Muscle layer of colon (tissue), 2 donors: ENCODE results near the gene NARF.
"Not testable (repeated sequence)": the region's sequence is repeated elsewhere in the genome, so short reads cannot be mapped to it uniquely, and the experiment has no call there.

Experiments used
- H3K27ac ChIP-seq: one replicate; pipeline ENCODE4 v1.7.0; 2013; ENCODE audit warnings: low read depth, mild to moderate bottlenecking, low read length, moderate library complexity
- H3K27me3 ChIP-seq, 2 donors: one replicate each; pipeline ENCODE4 v1.7.0; 2013; ENCODE audit warnings: low read length in 2 of 2, mild to moderate bottlenecking in 2 of 2; ENCODE audit not compliant: insufficient read depth in 2 of 2, control insufficient read depth in 1 of 2
- H3K36me3 ChIP-seq: one replicate; pipeline ENCODE4 v1.7.0; 2013; ENCODE audit warnings: mild to moderate bottlenecking, low read length; ENCODE audit not compliant: insufficient read depth
- H3K4me1 ChIP-seq: one replicate; pipeline ENCODE4 v1.7.0; 2013; ENCODE audit warnings: mild to moderate bottlenecking, low read length; ENCODE audit not compliant: insufficient read depth
- H3K4me3 ChIP-seq, 2 donors: one replicate each; pipeline ENCODE4 v1.7.0; 2013; ENCODE audit warnings: low read length in 2 of 2, low read depth in 1 of 2, mild to moderate bottlenecking in 1 of 2, moderate library complexity in 1 of 2
- H3K9ac ChIP-seq: one replicate; pipeline ENCODE4 v1.7.0; 2013; ENCODE audit warnings: low read length
- H3K9me3 ChIP-seq: one replicate; pipeline ENCODE4 v1.7.0; 2013; ENCODE audit warnings: mild to moderate bottlenecking, low read length
- donor health status: abdominal sarcoma.
- donor health status: Adenocarcinoma of cecum.

NARF gene

DNA sequence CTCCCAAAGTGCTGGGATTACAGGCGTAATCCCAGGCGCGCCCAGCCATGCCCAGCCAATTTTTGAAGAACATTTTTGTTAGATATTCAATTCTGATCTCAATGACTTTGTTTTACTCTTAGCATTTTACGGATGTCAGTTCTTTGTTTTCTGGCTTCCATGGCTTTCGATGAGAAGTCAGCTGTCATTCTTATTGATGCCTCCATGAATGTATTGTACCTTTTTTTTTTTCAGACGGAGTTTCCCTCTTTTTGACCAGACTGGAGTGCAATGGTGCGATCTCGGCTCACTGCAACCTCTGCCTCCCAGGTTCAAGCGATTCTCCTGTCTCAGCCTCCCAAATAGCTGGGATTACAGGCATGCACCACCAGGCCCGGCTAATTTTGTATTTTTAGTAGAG is 55.3 kb downstream of the NARF start:
- H3K9me3 ChIP-seq = not testable (repeated sequence)

DNA sequence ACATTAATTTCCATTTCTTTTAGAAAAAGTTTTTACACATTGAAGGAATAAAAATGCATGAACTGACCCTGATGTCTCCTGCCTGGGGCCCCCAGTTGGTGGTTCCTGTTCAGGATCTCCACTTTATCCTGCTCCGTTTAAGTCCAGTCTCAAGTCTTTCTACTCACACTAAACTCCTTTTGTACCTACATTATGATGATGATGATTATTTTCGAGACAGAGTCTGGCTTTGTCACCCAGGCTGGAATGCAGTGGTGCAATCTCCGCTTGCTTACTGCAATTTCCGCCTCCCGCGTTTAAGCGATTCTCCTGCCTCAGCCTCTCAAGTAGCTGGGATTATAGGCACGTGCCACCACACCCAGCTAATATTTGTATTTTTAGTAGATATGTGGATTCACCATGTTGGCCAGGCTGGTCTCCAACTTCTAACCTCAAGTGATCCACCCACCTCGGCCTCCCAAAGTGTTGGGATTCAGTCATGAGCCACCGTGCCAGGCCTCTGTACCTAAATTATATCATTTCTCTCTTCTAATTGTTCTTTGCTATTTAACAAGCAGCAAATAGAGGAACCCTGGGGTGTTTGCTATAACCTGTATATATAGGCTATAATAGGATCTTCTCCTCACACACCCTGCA is 58.8 kb downstream of the NARF start:
- H3K36me3 ChIP-seq = no peaks in the 10 kb centered on the region
- no peak overlapping the region for H3K4me3 ChIP-seq
- no peaks in the 10 kb centered on the region for H3K4me1 ChIP-seq
- H3K27me3 ChIP-seq = no peaks in the 10 kb centered on the region
- no peak overlapping the region for H3K9ac ChIP-seq
- H3K27ac ChIP-seq = no peak overlapping the region
- H3K9me3 ChIP-seq = no peaks in the 10 kb centered on the region

More for the DNA sequence above, 55.3 kb downstream of the NARF start:
- not testable (repeated sequence) for H3K4me3 ChIP-seq, H3K27me3 ChIP-seq, H3K27ac ChIP-seq, H3K36me3 ChIP-seq, H3K4me1 ChIP-seq, H3K9ac ChIP-seq

DNA sequence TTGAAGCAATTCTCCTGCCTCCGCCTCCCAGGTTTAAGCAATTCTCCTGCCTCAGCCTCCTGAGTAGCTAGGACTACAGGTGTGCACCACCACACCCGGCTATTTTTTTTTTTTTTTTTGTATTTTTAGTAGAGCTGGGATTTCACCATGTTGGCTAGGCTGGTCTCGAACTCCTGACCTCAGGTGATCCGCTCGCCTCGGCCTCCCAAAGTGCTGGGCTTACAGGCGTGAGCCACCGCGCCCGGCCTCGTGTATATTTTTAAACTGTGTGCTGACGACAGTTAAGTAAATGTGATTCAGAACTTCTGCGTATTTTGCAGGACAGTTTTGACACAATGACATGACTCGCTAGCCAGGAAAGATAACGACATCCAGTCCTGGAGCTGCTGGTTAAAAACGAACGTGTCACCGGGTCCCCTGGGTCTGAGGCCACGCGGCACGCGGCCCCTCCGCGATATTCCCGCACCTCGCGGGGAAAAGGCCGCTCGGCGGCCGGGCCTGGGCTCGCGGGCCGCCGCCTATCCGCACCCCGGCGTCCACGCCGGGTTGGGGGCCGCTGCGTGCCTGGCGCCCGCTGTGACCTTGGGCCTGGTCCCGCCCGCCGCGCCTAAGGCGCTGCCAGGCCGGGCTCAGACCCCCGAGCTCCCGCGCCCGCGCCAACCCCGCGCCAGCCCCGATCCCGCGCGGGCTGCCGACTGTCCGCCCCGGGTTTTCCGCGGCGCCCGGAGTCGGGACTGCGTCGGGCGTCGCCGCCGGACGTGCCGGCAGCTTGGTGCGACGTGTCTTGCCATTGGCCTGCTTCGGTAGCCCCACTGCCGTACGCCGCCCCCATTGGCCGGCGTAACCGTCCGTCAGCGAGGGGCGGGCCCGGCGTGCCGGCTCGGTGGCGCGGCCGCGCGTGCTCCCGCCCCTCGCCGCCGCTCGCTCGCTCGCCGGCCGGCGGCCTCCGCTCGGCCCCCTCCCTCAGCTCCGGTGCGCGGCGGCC is 60.6 kb downstream of the NARF start, which contains the start of gene FOXK2:
FOXK2 (plus strand) TSS at position 907 of the 985 bp plus-strand sequence. CDS start 157 bp downstream, outside the sequence.
- Histone ChIP-seq H3K36me3 (no peaks in the 10 kb centered on the region), H3K4me3 (peak within 1 kb of the TSS; percentile 71 to 81), H3K4me1 (no peaks in the 10 kb centered on the region), H3K9ac (peak within 1 kb of the TSS; percentile 58), H3K9me3 (no peaks in the 10 kb centered on the region), H3K27ac (peak within 1 kb of the TSS; percentile 76), H3K27me3 (no peaks in the 10 kb centered on the region)

DNA sequence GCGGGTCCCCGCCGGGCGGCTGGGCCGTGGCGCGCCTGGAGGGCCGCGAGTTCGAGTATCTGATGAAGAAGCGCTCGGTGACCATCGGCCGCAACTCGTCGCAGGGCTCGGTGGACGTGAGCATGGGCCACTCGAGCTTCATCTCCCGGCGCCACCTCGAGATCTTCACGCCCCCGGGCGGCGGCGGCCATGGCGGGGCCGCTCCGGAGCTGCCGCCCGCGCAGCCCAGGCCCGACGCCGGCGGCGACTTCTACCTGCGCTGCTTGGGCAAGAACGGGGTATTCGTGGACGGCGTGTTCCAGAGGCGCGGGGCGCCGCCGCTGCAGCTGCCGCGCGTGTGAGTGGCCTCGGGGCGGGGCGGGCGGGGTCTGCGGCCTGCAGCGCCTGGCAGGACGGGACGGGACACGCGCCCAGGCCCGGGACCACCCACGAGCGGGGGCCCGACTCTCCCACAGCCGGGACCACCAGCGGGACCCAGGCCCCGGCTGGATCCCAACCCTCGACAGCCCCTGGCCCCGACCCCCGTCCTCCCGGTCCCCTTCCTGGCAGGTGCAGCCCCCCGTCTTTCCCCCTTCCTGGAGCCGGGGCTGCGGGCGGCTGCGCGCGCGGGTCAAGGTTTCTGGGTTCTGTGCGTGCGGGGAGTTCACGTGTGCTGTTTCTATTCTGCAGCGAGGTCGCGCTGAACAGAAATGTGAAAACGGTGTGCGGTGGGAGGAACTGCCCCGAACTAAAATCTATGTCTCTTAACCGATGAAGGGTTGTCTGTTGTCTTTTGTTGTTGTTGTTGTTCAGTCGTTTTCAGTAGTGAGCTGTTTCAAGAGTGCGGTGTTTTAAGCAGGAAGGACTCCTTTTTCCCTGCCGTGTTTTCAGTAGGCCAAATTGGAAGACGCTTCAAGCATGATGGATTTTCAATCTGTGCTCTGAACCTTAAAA is 61.7 kb downstream of the NARF start:
- H3K9ac ChIP-seq = peak overlapping the region; percentile 58
- no peaks in the 10 kb centered on the region for H3K36me3 ChIP-seq
- H3K4me3 ChIP-seq = peak overlapping the region; percentile 71 to 81
- H3K27me3 ChIP-seq = no peaks in the 10 kb centered on the region
- peaks cover 8% of the 10 kb centered on the region for H3K4me1 ChIP-seq
- H3K9me3 ChIP-seq = no peaks in the 10 kb centered on the region
- peak overlapping the region; percentile 76 for H3K27ac ChIP-seq

DNA sequence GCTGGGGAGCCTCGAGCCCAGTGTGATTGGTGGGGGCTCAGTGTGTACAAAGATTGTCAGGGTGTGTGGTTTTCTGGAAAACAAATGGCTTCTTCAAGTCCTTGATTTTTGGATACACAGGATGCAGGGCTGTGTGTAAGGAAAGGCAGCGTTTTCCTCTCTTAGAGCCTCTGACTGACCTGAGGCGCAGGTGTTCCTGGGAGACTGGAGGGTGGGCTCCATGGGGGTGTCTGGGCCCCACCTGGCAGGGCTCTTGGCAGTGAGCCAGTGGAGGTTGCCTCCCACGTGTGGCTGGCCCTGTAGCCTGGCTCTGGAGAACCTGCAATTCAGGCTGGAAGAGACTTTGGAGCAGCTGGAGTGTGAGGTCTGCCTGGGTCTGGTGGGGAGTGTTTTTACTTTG is 66.0 kb downstream of the NARF start:
- Histone ChIP-seq H3K27me3 (no peaks in the 10 kb centered on the region), H3K27ac (no peak overlapping the region), H3K4me1 (peaks cover 44% of the 10 kb centered on the region), H3K9ac (no peak overlapping the region), H3K4me3 (no peak overlapping the region), H3K9me3 (no peaks in the 10 kb centered on the region), H3K36me3 (no peaks in the 10 kb centered on the region)

DNA sequence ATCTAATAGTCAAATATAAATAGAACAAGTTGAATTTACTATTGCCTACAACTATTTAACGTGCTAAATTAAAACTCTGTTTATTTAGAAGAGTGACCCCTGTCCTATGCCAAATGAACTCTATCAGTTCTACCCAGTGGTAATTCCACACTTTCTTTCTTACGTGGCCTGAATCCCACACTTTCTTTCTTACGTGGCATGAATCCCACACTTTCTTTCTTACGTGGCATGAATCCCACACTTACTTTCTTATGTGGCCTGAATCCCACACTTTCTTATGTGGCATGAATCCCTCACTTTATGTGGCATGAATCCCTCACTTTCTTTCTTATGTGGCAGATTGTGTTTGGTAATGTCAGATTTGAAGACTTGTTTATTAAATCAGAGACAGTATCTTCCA is 67.2 kb downstream of the NARF start:
- Histone ChIP-seq H3K4me1 (peaks cover 52% of the 10 kb centered on the region), H3K9me3 (no peaks in the 10 kb centered on the region), H3K9ac (no peak overlapping the region)

DNA sequence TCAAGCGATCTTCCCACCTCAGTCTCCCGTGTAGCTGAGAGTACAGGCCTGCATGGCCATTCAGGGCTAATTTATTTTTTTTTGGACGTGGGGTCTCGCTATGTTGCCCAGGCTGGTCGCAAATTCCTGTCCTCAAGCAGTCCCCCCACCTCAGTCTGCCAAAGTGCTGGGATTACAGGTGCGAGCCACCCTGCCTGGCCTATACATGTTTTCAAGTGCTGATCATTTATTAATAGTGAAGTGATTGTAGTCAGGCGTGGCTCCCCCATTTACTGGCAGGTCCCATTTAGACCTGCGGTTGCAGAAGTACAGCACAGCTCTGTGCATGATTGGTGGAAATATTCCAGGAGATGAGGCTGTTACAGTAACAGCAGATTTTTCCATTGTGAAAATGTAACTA is 69.4 kb downstream of the NARF start:
- Histone ChIP-seq H3K9ac (no peak overlapping the region), H3K36me3 (no peaks in the 10 kb centered on the region), H3K27ac (peak overlapping the region; percentile 81), H3K4me1 (peaks cover 61% of the 10 kb centered on the region), H3K9me3 (no peaks in the 10 kb centered on the region), H3K4me3 (no peak overlapping the region), H3K27me3 (no peaks in the 10 kb centered on the region)

More for the DNA sequence above, 67.2 kb downstream of the NARF start:
- Histone ChIP-seq H3K27ac (no peak overlapping the region), H3K27me3 (no peaks in the 10 kb centered on the region), H3K4me3 (no peak overlapping the region), H3K36me3 (no peaks in the 10 kb centered on the region)

DNA sequence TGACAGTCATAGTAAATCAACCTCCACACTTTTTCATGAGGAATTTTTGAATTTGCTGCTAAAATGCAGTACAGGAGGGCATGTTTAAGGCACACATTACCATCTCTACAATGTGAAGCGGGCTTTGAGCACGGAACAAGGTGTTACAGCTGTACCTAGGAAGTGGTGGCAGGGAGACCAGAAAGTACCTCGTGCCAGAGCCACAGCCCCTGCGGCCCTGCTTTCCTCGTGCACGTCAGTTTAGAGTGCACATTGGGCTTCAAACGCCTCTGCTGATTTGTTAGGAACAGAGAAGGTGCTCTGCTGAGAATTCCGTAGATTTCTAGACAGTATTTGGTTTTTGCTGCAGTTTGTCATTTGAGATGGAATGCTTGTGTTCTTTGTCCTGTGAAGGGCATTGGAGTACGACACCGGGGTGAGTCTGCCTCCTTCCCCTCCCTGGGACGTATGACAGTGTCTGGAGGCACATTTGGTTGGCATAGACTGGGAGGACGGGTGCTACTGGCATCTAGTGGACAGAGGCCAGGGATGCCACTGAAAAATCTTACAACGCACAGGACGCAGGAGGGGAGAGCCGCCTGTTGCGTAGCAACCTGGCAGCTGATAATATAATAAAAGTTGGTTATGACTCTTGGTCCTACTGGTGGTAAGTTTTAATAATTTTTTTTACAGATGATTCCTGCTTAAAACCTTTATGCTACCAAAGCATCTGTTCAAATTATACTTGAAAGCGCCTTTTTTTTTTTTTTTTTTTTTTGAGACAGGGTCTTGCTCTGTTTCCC is 70.1 kb downstream of the NARF start:
- H3K9ac ChIP-seq = no peak overlapping the region
- H3K27ac ChIP-seq = peak overlapping the region; percentile 81

DNA sequence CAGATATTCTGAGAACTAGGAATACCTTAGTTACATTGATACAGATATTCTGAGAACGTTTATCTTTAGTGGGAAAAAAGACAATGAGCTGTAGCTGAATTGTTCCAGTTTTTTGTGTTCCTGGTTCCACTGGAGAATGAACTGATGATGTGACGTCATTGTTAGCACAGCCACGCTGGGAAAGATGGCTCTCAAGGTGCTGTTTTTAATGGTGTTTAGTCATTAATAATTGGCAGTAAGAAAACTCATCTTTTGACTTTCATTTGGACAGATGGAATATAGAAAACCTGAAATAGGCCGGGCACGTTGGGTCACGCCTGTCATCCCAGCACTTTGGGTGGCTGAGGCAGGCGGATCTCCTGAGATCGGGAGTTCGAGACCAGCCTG is 71.4 kb downstream of the NARF start:
- Histone ChIP-seq H3K4me3 (no peak overlapping the region), H3K4me1 (peaks cover 63% of the 10 kb centered on the region), H3K9me3 (no peaks in the 10 kb centered on the region), H3K36me3 (no peaks in the 10 kb centered on the region), H3K27ac (peak overlapping the region; percentile 81), H3K27me3 (no peaks in the 10 kb centered on the region), H3K9ac (no peak overlapping the region)

More for the DNA sequence above, 70.1 kb downstream of the NARF start:
- Histone ChIP-seq H3K4me1 (peaks cover 61% of the 10 kb centered on the region), H3K36me3 (no peaks in the 10 kb centered on the region), H3K9me3 (no peaks in the 10 kb centered on the region), H3K27me3 (no peaks in the 10 kb centered on the region), H3K4me3 (peak overlapping the region in 1 of 2 donors; percentile 32)

DNA sequence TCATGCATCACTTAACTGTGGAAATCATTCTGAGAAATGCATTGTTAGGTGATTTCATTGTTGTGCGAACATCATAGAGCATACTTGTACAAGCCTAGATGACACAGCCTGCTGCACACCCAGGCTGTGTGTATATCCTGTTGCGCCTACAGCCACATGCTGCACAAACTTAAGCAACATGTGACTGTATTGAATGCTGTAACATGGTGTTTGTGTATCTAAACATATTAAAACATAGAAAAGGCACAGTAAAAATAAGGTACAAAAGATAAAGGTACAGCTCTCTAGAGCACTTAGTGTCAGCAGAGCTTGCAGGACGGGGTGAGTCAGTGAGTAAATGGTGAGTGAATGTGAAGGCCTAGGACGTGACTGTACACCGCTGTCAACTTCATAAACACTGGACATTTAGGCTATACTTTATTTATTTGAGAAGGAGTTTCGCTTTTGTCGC is 72.9 kb downstream of the NARF start:
- no peak overlapping the region for H3K4me3 ChIP-seq
- peaks cover 65% of the 10 kb centered on the region for H3K4me1 ChIP-seq
- H3K9me3 ChIP-seq = no peaks in the 10 kb centered on the region
- H3K27me3 ChIP-seq = no peaks in the 10 kb centered on the region
- no peak overlapping the region for H3K27ac ChIP-seq
- H3K9ac ChIP-seq = peak overlapping the region; percentile 20
- H3K36me3 ChIP-seq = no peaks in the 10 kb centered on the region
